Dendritic cell treated with granulocyte-macrophage colony-stimulating factor and Interleukin-4, amounts not matched to agents 40 ng/mL and 50 ng/mL, for 4 days (primary cell): Measurements from ENCODE around the gene KIF2A.
"Not testable (repeated sequence)": the region's sequence is repeated elsewhere in the genome, so short reads cannot be mapped to it uniquely, and the experiment has no call there.

Experiments used
- H3K27ac Mint-ChIP-seq: one replicate; pipeline ENCODE4 v1.8.0; 2022; ENCODE audit warnings: mild to moderate bottlenecking, mixed read lengths
- H3K27me3 Mint-ChIP-seq: one replicate; pipeline ENCODE4 v1.8.0; 2022; ENCODE audit warnings: mild to moderate bottlenecking, mixed read lengths
- H3K36me3 Mint-ChIP-seq: one replicate; pipeline ENCODE4 v1.8.0; 2022; ENCODE audit warnings: low read depth, mixed read lengths
- H3K4me1 Mint-ChIP-seq: one replicate; pipeline ENCODE4 v1.8.0; 2022; ENCODE audit warnings: low read depth, mixed read lengths
- H3K4me3 Mint-ChIP-seq: one replicate; pipeline ENCODE4 v1.8.0; 2022; ENCODE audit warnings: mild to moderate bottlenecking, moderate library complexity, mixed read lengths
- H3K9me3 Mint-ChIP-seq: one replicate; pipeline ENCODE4 v1.8.0; 2022; ENCODE audit warnings: mixed read lengths
- intact Hi-C: fragments of 100-400 bp; cut with micrococcal nuclease; formaldehyde crosslinking; loops from one replicate; pipeline ENCODE4 v1.15.0; 2022

The KIF2A gene

GRCh38 chr5:62282064-62282463 lies 23.9 kb upstream of the KIF2A start:
- H3K4me3 Mint-ChIP-seq, result no peak overlapping the region
- intact Hi-C loops, result no loop called here
- H3K27ac Mint-ChIP-seq, result no peak overlapping the region
- peaks cover 14% of the 10 kb centered on the region for H3K9me3 Mint-ChIP-seq
- H3K27me3 Mint-ChIP-seq, result no peaks in the 10 kb centered on the region
- no peaks in the 10 kb centered on the region for H3K36me3 Mint-ChIP-seq
- H3K4me1 Mint-ChIP-seq, result peaks cover 5% of the 10 kb centered on the region

- Mint-ChIP-seq H3K4me3 (no peak overlapping the region), H3K36me3 (no peaks in the 10 kb centered on the region), H3K27ac (no peak overlapping the region), H3K4me1 (peaks cover 12% of the 10 kb centered on the region), H3K27me3 (no peaks in the 10 kb centered on the region), H3K9me3 (peaks cover 14% of the 10 kb centered on the region)
- intact Hi-C loops, result no loop called here
Observed at GRCh38 chr5:62283005-62283404, 23.0 kb upstream of the KIF2A start.

- H3K27ac Mint-ChIP-seq, result no peak overlapping the region
- intact Hi-C loops, result no loop called here
- peaks cover 12% of the 10 kb centered on the region for H3K4me1 Mint-ChIP-seq
- no peaks in the 10 kb centered on the region for H3K36me3 Mint-ChIP-seq
- no peak overlapping the region for H3K4me3 Mint-ChIP-seq
- no peaks in the 10 kb centered on the region for H3K27me3 Mint-ChIP-seq
- peaks cover 14% of the 10 kb centered on the region for H3K9me3 Mint-ChIP-seq
Observed at GRCh38 chr5:62283861-62284260, 22.1 kb upstream of the KIF2A start.

DNA sequence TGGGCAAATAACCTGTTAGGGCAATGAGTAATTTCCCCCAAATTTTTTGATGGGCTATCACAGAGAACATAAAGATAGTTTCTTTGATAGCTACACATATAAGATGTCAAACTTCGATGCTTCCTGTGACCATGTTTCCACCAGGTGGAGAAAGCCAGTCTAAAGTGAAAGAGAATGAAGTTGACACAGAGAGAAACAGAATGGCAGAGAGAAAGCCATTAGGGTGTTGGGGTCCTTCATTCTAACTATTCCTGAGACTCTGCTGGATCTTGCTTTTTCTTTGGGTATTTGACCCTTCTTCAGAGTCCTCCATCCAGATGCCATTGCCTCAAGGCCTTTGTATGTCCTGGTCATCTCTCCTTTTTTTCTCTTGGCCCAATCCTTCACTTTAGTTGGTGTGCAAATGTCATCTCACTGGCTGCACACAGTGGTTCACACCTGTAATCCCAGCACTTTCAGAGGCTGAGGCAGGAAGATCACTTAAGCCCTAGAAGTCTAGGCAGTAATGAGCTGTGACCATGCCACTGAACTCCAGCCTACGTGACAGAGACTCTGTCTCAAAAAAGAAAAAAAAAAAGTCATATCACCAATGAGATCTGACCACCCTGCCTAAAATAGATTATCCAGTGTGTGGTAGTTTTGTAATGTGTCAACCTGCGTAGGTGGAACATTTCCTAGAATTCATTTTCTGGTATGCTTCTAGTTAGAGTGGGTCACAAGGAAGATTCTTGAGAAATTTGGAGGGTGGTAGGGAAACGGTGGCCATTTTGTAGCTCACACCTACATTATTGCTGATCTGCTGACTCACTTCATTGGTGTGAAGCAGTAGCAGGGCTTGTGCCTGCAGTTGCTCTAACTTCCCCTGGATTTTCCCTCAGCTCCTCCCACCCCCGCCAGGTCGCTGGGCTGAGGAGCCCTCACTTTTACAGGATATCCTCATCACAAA lies 20.8 kb upstream of the KIF2A start:
- Mint-ChIP-seq H3K4me1 (peaks cover 12% of the 10 kb centered on the region), H3K9me3 (peaks cover 14% of the 10 kb centered on the region), H3K36me3 (no peaks in the 10 kb centered on the region), H3K27ac (no peak overlapping the region), H3K27me3 (no peaks in the 10 kb centered on the region), H3K4me3 (no peak overlapping the region)
- intact Hi-C loops, result no loop called here

GRCh38 chr5:62286834-62287233 lies 19.2 kb upstream of the KIF2A start:
- intact Hi-C loops, result no loop called here
- peaks cover 12% of the 10 kb centered on the region for H3K4me1 Mint-ChIP-seq
- H3K36me3 Mint-ChIP-seq, result no peaks in the 10 kb centered on the region
- no peaks in the 10 kb centered on the region for H3K27me3 Mint-ChIP-seq
- no peak overlapping the region for H3K4me3 Mint-ChIP-seq
- H3K27ac Mint-ChIP-seq, result peak overlapping the region; percentile 26
- peaks cover 14% of the 10 kb centered on the region for H3K9me3 Mint-ChIP-seq

DNA sequence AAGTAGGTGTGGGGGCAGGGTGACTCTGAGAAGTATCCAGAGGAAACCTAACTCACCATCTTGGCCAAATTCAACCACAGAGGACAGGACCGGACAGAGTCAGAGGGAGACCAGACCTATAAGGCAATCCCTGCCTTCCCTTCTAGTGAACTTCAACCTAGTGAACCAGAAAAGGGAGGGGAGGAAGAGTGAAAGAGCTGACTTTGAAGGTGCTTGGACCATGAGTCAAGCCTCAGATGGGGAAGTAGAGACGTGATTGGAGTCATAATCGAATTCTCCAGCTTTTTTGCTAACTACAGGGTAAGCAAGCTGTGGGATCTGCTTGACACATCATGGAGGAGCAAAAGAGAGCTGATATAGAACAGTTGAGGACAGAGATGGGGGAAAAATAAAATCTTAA lies 18.8 kb upstream of the KIF2A start:
- no peak overlapping the region for H3K4me3 Mint-ChIP-seq

GRCh38 chr5:62288118-62288517 lies 17.9 kb upstream of the KIF2A start:
- Mint-ChIP-seq H3K27me3 (no peaks in the 10 kb centered on the region), H3K27ac (no peak overlapping the region), H3K4me1 (peaks cover 19% of the 10 kb centered on the region), H3K4me3 (no peak overlapping the region), H3K36me3 (no peaks in the 10 kb centered on the region), H3K9me3 (peaks cover 22% of the 10 kb centered on the region)
- intact Hi-C loops, result no loop called here

More for the DNA sequence above, 18.8 kb upstream of the KIF2A start:
- Mint-ChIP-seq H3K27me3 (no peaks in the 10 kb centered on the region), H3K4me1 (peaks cover 12% of the 10 kb centered on the region), H3K9me3 (peaks cover 14% of the 10 kb centered on the region), H3K36me3 (no peaks in the 10 kb centered on the region), H3K27ac (peak overlapping the region; percentile 26)
- intact Hi-C loops, result no loop called here

- H3K4me1 Mint-ChIP-seq, result peaks cover 19% of the 10 kb centered on the region
- intact Hi-C loops, result no loop called here
- H3K9me3 Mint-ChIP-seq, result peaks cover 23% of the 10 kb centered on the region
- H3K27me3 Mint-ChIP-seq, result peaks cover 2% of the 10 kb centered on the region
- H3K27ac Mint-ChIP-seq, result no peak overlapping the region
- no peaks in the 10 kb centered on the region for H3K36me3 Mint-ChIP-seq
- no peak overlapping the region for H3K4me3 Mint-ChIP-seq
Observed at GRCh38 chr5:62289813-62290212, 16.2 kb upstream of the KIF2A start.

DNA sequence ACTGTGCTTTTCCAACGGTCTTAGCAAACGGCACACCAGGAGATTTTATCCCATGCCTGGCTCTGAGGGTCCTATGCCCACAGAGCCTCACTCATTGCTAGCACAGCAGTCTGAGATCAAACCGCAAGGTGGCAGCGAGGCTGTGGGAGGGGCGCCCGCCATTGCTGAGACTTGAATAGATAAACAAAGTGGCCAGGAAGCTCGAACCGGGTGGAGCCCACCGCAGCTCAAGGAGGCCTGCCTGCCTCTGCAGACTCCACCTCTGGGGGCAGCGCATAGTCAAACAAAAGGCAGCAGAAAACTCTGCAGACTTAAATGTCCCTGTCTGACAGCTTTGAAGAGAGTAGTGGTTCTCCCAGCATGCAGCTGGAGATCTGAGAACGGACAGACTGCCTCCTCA lies 14.2 kb upstream of the KIF2A start:
- peaks cover 16% of the 10 kb centered on the region for H3K4me1 Mint-ChIP-seq
- intact Hi-C loops, H3K27ac Mint-ChIP-seq, H3K4me3 Mint-ChIP-seq, H3K9me3 Mint-ChIP-seq, H3K27me3 Mint-ChIP-seq, H3K36me3 Mint-ChIP-seq: not testable (repeated sequence)

- Mint-ChIP-seq H3K36me3 (no peaks in the 10 kb centered on the region), H3K4me3 (no peak overlapping the region), H3K9me3 (peaks cover 9% of the 10 kb centered on the region), H3K4me1 (peaks cover 7% of the 10 kb centered on the region), H3K27me3 (peaks cover 2% of the 10 kb centered on the region), H3K27ac (no peak overlapping the region)
- intact Hi-C loops, result no loop called here
Observed at GRCh38 chr5:62296998-62297397, 9.0 kb upstream of the KIF2A start.

DNA sequence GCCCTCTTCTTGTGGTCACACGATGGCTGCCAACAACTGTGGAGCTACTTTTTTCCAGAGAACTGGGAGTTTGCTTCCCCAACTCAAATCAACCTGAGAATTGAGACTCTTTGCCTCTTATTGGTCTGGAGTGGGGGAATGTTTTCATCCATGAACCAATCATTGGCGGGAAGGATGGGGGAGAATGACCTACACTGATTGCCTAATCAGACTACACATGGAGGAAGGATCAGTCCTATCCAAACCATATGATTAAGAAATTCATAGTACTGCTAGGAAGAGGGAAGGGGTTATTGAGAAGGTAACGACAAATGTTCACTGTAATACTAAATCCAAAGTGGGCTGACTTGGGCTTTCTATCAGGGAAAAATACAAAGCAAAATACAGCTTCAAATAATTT lies 7.9 kb upstream of the KIF2A start:
- no peak overlapping the region for H3K4me3 Mint-ChIP-seq
- intact Hi-C loops, result no loop called here
- H3K27me3 Mint-ChIP-seq, result peaks cover 2% of the 10 kb centered on the region
- no peak overlapping the region for H3K27ac Mint-ChIP-seq
- peaks cover under 1% of the 10 kb centered on the region for H3K9me3 Mint-ChIP-seq
- H3K36me3 Mint-ChIP-seq, result no peaks in the 10 kb centered on the region
- H3K4me1 Mint-ChIP-seq, result peaks cover under 1% of the 10 kb centered on the region

GRCh38 chr5:62299101-62299500 lies 6.9 kb upstream of the KIF2A start:
- H3K4me3 Mint-ChIP-seq, result no peak overlapping the region
- H3K27ac Mint-ChIP-seq, result no peak overlapping the region
- H3K36me3 Mint-ChIP-seq, result no peaks in the 10 kb centered on the region
- no peaks in the 10 kb centered on the region for H3K27me3 Mint-ChIP-seq
- intact Hi-C loops, result no loop called here
- no peaks in the 10 kb centered on the region for H3K9me3 Mint-ChIP-seq
- no peaks in the 10 kb centered on the region for H3K4me1 Mint-ChIP-seq

- intact Hi-C loops, result no loop called here
- no peak overlapping the region for H3K27ac Mint-ChIP-seq
- H3K27me3 Mint-ChIP-seq, result no peaks in the 10 kb centered on the region
- no peaks in the 10 kb centered on the region for H3K4me1 Mint-ChIP-seq
- H3K36me3 Mint-ChIP-seq, result no peaks in the 10 kb centered on the region
- no peak overlapping the region for H3K4me3 Mint-ChIP-seq
- H3K9me3 Mint-ChIP-seq, result no peaks in the 10 kb centered on the region
Observed at GRCh38 chr5:62299600-62299999, 6.4 kb upstream of the KIF2A start.

- H3K9me3 Mint-ChIP-seq, result no peaks in the 10 kb centered on the region
Observed at GRCh38 chr5:62305358-62305714, 670 bp upstream of the KIF2A start.

More at GRCh38 chr5:62305358-62305714, 670 bp upstream of the KIF2A start:
- H3K27ac Mint-ChIP-seq, result peak overlapping the region; percentile 87
- H3K4me1 Mint-ChIP-seq, result peaks cover 25% of the 10 kb centered on the region
- no peaks in the 10 kb centered on the region for H3K27me3 Mint-ChIP-seq
- intact Hi-C loops, result loop anchor here (1.0 to 5.0 kb wide), 3 partner anchors 47 to 1358 kb away; partner anchors contain the start of genes ERCC8, IPO11 and NDUFAF2
- peaks cover 12% of the 10 kb centered on the region for H3K36me3 Mint-ChIP-seq
- H3K4me3 Mint-ChIP-seq, result peak overlapping the region; percentile 89
